ENCODE results near the gene AFP. TPM values are rescaled to one million over a fixed set of nuclear protein-coding genes. Genes with fewer than 3 reads are reported as not detected.

The AFP gene
- total RNA-seq, 4 donors from 2014 or later, result not detected

DNA sequence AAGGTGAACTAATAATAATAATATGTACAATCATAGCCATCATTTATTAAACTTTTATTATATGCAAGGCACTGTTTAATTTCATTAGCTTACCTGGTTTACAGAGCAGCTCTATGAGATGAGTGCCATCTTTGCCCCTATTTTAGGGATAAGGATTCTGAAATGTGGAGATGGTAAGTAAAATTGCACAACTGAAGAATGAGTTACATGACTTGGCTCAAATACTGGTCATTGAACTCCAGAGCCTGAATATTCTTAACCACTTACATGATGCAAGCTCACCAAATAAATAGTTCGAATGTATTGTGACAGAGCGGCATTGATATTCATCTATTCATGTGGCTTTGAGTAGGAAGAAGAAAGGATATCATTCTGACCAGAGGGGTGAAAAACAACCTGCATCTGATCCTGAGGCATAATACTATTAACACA lies 20.2 kb upstream of the AFP start:
- no peak for TF ChIP-seq POLR2A (IDR thresholded peaks at IDR 0.05)
- TF ChIP-seq, protein P1, sequence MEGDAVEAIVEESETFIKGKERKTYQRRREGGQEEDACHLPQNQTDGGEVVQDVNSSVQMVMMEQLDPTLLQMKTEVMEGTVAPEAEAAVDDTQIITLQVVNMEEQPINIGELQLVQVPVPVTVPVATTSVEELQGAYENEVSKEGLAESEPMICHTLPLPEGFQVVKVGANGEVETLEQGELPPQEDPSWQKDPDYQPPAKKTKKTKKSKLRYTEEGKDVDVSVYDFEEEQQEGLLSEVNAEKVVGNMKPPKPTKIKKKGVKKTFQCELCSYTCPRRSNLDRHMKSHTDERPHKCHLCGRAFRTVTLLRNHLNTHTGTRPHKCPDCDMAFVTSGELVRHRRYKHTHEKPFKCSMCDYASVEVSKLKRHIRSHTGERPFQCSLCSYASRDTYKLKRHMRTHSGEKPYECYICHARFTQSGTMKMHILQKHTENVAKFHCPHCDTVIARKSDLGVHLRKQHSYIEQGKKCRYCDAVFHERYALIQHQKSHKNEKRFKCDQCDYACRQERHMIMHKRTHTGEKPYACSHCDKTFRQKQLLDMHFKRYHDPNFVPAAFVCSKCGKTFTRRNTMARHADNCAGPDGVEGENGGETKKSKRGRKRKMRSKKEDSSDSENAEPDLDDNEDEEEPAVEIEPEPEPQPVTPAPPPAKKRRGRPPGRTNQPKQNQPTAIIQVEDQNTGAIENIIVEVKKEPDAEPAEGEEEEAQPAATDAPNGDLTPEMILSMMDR (IDR thresholded peaks at IDR 0.05), result no peak

DNA sequence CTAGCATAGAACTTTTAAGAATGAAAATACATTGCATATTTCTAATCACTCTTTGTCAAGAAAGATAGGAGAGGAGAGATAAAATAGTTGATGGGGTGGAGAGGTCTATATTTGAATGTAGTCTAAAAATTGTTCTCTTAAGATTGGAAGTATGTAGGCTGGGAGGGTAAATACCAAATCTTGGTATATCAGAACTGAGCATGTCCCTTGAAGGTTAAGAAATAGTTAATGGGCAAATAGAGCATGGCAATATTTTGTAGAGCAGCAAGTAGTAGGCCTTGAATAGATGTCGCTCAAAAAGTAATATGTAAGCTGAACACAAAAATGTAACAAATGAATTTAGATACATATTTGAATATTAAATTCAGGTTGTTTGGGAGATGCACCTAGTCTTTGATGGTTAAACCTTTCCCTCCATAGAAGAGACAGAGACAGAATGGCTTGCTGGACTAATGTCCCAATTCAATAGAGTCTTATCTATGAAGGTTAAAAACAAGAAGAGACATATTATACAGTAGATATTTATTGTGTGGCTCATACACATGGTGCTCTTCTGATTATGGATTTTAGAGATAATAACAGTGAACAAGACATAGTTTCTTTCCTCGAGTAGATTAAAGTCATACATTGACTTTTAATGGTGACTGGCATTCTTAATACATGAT lies 19.5 kb upstream of the AFP start:
- TF ChIP-seq POLR2A (IDR thresholded peaks at IDR 0.05), result no peak
- TF ChIP-seq, protein P1 (IDR thresholded peaks at IDR 0.05), result no peak
- no peak for DNase-seq
- Histone ChIP-seq H3K4me1 (no peaks in the 10 kb centered on the region), H3K9me3 (no peaks in the 10 kb centered on the region), H3K27me3 (no peaks in the 10 kb centered on the region), H3K4me3 (no peak overlapping the region), H3K27ac (no peak overlapping the region), H3K36me3 (no peaks in the 10 kb centered on the region)

More for the DNA sequence above, 20.2 kb upstream of the AFP start:
- no peaks in the 10 kb centered on the region for H3K9me3 ChIP-seq
- no peak overlapping the region for H3K27ac ChIP-seq
- no peaks in the 10 kb centered on the region for H3K4me1 ChIP-seq
- no peak for DNase-seq
- H3K36me3 ChIP-seq, result no peaks in the 10 kb centered on the region
- no peaks in the 10 kb centered on the region for H3K27me3 ChIP-seq
- no peak overlapping the region for H3K4me3 ChIP-seq

DNA sequence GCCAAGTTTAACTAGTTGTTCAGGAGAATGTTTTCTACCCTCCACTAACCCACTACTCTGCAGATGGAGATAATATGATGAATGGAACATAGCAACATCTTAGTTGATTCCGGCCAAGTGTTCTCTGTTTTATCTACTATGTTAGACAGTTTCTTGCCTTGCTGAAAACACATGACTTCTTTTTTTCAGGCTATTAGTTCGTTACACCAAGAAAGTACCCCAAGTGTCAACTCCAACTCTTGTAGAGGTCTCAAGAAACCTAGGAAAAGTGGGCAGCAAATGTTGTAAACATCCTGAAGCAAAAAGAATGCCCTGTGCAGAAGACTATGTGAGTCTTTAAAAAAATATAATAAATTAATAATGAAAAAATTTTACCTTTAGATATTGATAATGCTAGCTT lies 18.7 kb upstream of the AFP start:
- Histone ChIP-seq H3K27me3 (no peaks in the 10 kb centered on the region), H3K4me3 (no peak overlapping the region), H3K27ac (no peak overlapping the region), H3K4me1 (no peaks in the 10 kb centered on the region), H3K36me3 (no peaks in the 10 kb centered on the region), H3K9me3 (no peaks in the 10 kb centered on the region)
- TF ChIP-seq, protein P1 (IDR thresholded peaks at IDR 0.05), result no peak
- no peak for TF ChIP-seq POLR2A (IDR thresholded peaks at IDR 0.05)
- no peak for DNase-seq

DNA sequence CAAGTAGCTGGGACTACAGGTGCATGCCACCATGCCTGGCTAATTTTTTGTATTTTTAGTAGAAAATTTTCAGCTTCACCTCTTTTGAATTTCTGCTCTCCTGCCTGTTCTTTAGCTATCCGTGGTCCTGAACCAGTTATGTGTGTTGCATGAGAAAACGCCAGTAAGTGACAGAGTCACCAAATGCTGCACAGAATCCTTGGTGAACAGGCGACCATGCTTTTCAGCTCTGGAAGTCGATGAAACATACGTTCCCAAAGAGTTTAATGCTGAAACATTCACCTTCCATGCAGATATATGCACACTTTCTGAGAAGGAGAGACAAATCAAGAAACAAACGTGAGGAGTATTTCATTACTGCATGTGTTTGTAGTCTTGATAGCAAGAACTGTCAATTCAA lies 18.0 kb upstream of the AFP start:
- no peak for DNase-seq
- Histone ChIP-seq H3K4me3 (no peak overlapping the region), H3K9me3 (no peaks in the 10 kb centered on the region), H3K4me1 (no peaks in the 10 kb centered on the region), H3K27me3 (no peaks in the 10 kb centered on the region), H3K27ac (no peak overlapping the region), H3K36me3 (no peaks in the 10 kb centered on the region)
- no peak for TF ChIP-seq POLR2A (IDR thresholded peaks at IDR 0.05)
- TF ChIP-seq, protein P1 (IDR thresholded peaks at IDR 0.05), result no peak

DNA sequence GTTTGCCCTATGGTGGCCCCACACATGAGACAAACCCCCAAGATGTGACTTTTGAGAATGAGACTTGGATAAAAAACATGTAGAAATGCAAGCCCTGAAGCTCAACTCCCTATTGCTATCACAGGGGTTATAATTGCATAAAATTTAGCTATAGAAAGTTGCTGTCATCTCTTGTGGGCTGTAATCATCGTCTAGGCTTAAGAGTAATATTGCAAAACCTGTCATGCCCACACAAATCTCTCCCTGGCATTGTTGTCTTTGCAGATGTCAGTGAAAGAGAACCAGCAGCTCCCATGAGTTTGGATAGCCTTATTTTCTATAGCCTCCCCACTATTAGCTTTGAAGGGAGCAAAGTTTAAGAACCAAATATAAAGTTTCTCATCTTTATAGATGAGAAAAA lies 17.3 kb upstream of the AFP start:
- no peaks in the 10 kb centered on the region for H3K4me1 ChIP-seq
- H3K36me3 ChIP-seq, result no peaks in the 10 kb centered on the region
- no peaks in the 10 kb centered on the region for H3K9me3 ChIP-seq
- TF ChIP-seq, protein P1 (IDR thresholded peaks at IDR 0.05), result no peak
- TF ChIP-seq POLR2A (IDR thresholded peaks at IDR 0.05), result no peak
- H3K4me3 ChIP-seq, result no peak overlapping the region
- no peak overlapping the region for H3K27ac ChIP-seq
- no peaks in the 10 kb centered on the region for H3K27me3 ChIP-seq
- DNase-seq, result no peak
